HG02852 (cell line): ENCODE data around the gene HMX1.

Source experiments
- ATAC-seq: cut with Tn5 transposase; IDR thresholded peaks from one replicate; pipeline ENCODE4 v1.9.1; 2021; ENCODE audit warnings: mild to moderate bottlenecking, moderate library complexity; ENCODE audit not compliant: unreplicated experiment

The HMX1 gene

GRCh38 chr4:8893227-8893623 lies 21.6 kb upstream of the HMX1 start:
- no peak for ATAC-seq

- ATAC-seq, result no peak
Observed at GRCh38 chr4:8892556-8893226, 21.1 kb upstream of the HMX1 start.

GRCh38 chr4:8891646-8892555 lies 20.3 kb upstream of the HMX1 start:
- ATAC-seq, result no peak

GRCh38 chr4:8891255-8891645 lies 19.6 kb upstream of the HMX1 start:
- no peak for ATAC-seq

GRCh38 chr4:8888856-8889255 lies 17.2 kb upstream of the HMX1 start:
- no peak for ATAC-seq

GRCh38 chr4:8886612-8887406 lies 15.2 kb upstream of the HMX1 start:
- ATAC-seq, result no peak

- no peak for ATAC-seq
Observed at GRCh38 chr4:8882239-8882638, 10.6 kb upstream of the HMX1 start.

- ATAC-seq, result no peak
Observed at GRCh38 chr4:8880851-8881250, 9.2 kb upstream of the HMX1 start.

- ATAC-seq, result no peak
Observed at GRCh38 chr4:8879574-8879973, 7.9 kb upstream of the HMX1 start.

GRCh38 chr4:8878421-8878820 lies 6.8 kb upstream of the HMX1 start:
- ATAC-seq, result no peak

GRCh38 chr4:8877780-8878040 lies 6.1 kb upstream of the HMX1 start:
- ATAC-seq, result no peak

GRCh38 chr4:8876982-8877779 lies 5.5 kb upstream of the HMX1 start:
- no peak for ATAC-seq

- ATAC-seq, result no peak
Observed at GRCh38 chr4:8874896-8875680, 3.4 kb upstream of the HMX1 start.

- no peak for ATAC-seq
Observed at GRCh38 chr4:8874003-8874895, 2.6 kb upstream of the HMX1 start.

- no peak for ATAC-seq
Observed at GRCh38 chr4:8872402-8873291, 1.0 kb upstream of the HMX1 start.

GRCh38 chr4:8870647-8871416 lies 807 bp downstream of the HMX1 start:
- no peak for ATAC-seq

GRCh38 chr4:8869898-8870646 lies 1.6 kb downstream of the HMX1 start:
- no peak for ATAC-seq
